Bronchial epithelial cell (primary cell): ENCODE results near the gene CACNG7. TPM values are rescaled to one million over a fixed set of nuclear protein-coding genes. Genes with fewer than 3 reads are reported as not detected.

Experiments used
- DNase-seq: peaks from one replicate; pipeline ENCODE4 v3.0.0-alpha.2; 2010; ENCODE audit warnings: low read depth
- FAIRE-seq: peaks from 2 replicates; lab custom pipeline; 2011; peaks lifted over from hg19 to GRCh38; lab: Jason Lieb, UNC
- H3K27me3 ChIP-seq: 2 replicates; pipeline ENCODE4 v1.5.1; 2011; ENCODE audit warnings: low read length; ENCODE audit not compliant: control insufficient read depth, insufficient read depth
- H3K36me3 ChIP-seq: 2 replicates; pipeline ENCODE4 v1.5.1; 2011; ENCODE audit warnings: low read length; ENCODE audit not compliant: control insufficient read depth, insufficient read depth
- H3K4me3 ChIP-seq: 2 replicates; pipeline ENCODE4 v1.5.1; 2011; ENCODE audit warnings: mild to moderate bottlenecking, low read depth, low read length, control low read depth
- total RNA-seq: library from RNA; depleted of rRNA; stranded (reverse); fragments of >200 nt; gene quantifications from 2 replicates; pipeline ENCODE4 v1.2.1, GENCODE V29; 2014
- TF ChIP-seq, protein P1 (sequence below): IDR thresholded peaks from 2 replicates; pipeline ENCODE4 v1.5.1; 2011; ENCODE audit warnings: mild to moderate bottlenecking, moderate library complexity, low read length, control low read depth, inconsistent platforms; ENCODE audit not compliant: insufficient read depth, severe bottlenecking

The CACNG7 gene
- total RNA-seq, 1 donor from 2014 or later, result not detected

DNA sequence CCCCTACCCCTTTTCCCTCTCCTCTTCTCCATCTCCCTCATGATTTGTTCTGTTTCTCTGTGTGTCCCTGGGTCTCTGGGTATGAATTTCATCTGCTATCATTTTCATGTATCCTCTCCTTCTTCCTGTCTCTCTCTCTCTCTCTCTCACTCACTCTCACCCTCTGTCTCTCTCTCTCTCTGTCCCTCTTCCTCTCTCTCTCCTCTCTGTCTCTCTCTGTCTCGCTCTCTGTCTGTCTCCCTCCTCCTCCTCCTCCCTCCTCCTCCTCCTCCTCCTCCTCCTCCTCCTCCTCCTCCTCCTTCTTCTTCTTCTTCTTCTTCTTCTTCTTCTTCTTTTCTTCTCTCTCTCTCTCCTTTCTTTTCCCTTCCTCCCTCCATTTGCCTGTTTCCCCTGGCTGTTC is 3.3 kb upstream of the CACNG7 start:
- peaks cover 25% of the 10 kb centered on the region for H3K27me3 ChIP-seq
- H3K4me3 ChIP-seq, result no peak overlapping the region
- H3K36me3 ChIP-seq, result no peaks in the 10 kb centered on the region
- FAIRE-seq (no peak), DNase-seq (no peak)
- TF ChIP-seq, protein P1, sequence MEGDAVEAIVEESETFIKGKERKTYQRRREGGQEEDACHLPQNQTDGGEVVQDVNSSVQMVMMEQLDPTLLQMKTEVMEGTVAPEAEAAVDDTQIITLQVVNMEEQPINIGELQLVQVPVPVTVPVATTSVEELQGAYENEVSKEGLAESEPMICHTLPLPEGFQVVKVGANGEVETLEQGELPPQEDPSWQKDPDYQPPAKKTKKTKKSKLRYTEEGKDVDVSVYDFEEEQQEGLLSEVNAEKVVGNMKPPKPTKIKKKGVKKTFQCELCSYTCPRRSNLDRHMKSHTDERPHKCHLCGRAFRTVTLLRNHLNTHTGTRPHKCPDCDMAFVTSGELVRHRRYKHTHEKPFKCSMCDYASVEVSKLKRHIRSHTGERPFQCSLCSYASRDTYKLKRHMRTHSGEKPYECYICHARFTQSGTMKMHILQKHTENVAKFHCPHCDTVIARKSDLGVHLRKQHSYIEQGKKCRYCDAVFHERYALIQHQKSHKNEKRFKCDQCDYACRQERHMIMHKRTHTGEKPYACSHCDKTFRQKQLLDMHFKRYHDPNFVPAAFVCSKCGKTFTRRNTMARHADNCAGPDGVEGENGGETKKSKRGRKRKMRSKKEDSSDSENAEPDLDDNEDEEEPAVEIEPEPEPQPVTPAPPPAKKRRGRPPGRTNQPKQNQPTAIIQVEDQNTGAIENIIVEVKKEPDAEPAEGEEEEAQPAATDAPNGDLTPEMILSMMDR, result no peak

DNA sequence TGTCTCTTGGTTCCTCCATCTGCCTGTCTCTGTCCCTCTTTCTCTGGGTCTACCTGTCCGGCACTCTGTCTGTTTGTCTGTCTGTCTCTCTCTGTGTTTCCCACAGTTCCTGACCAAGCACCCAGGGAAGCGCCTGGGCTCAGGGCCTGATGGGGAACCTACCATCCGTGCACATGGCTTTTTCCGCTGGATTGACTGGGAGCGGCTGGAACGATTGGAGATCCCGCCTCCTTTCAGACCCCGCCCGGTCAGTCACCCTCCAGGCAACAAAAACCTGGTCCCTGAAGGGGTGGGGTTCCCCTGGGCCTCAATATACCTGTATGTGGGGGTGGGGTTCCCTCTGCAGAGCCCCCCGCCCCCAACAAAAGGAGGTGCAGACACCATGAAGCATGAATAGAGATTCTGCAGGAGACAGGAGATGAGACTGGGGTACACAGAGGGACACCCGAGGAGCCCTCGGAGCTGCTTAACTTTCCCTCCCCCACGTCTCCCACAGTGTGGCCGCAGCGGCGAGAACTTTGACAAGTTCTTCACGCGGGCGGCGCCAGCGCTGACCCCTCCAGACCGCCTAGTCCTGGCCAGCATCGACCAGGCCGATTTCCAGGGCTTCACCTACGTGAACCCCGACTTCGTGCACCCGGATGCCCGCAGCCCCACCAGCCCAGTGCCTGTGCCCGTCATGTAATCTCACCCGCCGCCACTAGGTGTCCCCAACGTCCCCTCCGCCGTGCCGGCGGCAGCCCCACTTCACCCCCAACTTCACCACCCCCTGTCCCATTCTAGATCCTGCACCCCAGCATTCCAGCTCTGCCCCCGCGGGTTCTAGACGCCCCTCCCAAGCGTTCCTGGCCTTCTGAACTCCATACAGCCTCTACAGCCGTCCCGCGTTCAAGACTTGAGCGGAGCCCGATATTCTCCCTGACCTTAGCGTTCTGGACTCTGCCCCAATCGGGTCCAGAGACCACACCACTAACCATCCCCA is 2.6 kb upstream of the CACNG7 start:
- Histone ChIP-seq H3K36me3 (no peaks in the 10 kb centered on the region), H3K27me3 (peaks cover 26% of the 10 kb centered on the region), H3K4me3 (no peak overlapping the region)
- TF ChIP-seq, protein P1, result peak; percentile 92
- no peak for DNase-seq
- no peak for FAIRE-seq

DNA sequence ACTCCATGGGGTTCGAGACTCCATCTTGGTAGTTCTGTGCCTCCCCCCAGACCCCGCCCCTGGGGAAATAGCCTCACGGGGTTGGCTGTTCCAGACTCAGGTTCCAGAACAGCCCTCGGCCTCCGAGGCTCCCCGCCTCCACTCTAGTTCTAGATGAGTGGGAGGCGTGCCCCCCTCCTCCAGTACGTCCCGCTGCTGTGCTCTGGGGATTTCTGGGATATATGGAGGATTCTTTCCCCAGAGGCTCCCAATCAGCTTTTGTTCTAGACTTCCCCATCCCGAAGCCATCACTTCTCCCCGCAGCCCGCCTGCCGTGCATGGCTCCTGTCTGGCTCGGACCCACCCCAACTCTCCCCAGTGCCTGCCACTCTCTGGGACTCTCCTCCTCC is 1.9 kb upstream of the CACNG7 start:
- TF ChIP-seq, protein P1, result no peak
- FAIRE-seq (no peak), DNase-seq (no peak)
- Histone ChIP-seq H3K4me3 (no peak overlapping the region), H3K36me3 (no peaks in the 10 kb centered on the region), H3K27me3 (peaks cover 26% of the 10 kb centered on the region)

DNA sequence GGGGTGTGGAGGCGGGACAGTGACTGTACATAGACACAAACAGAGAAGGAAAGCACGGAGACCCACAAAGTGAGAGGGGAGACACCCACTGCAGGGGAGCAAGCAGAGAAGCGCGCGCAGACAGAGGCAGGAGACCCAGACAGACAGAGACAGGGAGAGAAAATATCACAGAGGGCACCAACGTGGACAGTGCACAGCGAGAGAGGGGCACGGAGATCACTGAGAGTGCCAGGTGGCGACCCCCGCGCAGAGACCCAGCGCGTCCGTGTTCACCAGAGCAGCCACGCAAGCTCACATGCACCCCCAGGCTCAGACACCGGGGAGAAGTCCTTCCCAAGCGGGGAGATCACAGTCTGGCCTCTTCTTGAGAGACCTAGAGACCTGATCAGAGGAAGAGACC is 1.4 kb upstream of the CACNG7 start:
- DNase-seq (no peak), FAIRE-seq (no peak)
- no peak overlapping the region for H3K4me3 ChIP-seq
- H3K36me3 ChIP-seq, result no peaks in the 10 kb centered on the region
- TF ChIP-seq, protein P1, result no peak
- peaks cover 28% of the 10 kb centered on the region for H3K27me3 ChIP-seq

DNA sequence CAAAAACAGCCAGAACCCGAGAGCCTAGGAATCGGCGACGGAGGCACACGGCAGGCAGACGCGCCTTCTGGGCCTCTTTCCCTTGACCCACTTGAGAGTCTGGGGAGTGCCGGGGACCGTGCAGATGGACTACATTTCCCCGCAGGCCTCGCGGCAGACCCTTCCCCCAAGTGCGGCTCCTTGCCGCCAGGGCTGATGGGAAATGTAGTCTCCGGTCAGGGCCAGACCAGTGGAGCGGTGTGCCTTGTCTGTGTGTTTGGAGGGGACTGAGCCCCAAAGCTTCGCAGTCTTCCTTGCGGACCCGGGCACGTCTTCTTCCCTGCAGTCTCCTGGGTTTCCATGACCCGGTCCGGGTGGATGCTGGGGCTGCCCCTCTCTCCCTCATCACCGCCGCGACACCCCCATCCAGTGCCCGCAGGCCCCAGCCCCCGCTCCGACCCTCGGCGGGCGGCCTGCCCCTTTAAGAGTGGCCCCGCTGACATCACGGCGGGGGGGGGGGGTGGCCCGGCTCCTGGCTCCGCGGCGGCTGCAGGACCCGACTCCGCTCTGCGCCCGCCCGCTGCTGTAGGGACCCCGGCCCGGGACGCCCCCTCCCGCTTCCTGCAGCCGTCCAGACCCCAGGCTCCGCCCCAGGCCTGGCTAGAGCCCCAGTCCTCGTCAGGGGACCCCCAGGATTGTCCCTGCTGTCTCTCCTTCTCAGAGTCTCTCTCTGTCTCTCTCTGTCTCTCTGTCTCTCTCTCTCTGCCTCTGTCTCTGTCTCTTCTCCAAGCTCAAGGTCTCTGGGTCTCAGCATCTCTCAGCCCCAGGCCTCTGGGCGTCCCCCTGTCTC is 758 bp upstream of the CACNG7 start:
- DNase-seq (peak; percentile 19), FAIRE-seq (no peak)
- Histone ChIP-seq H3K36me3 (no peaks in the 10 kb centered on the region), H3K4me3 (no peak overlapping the region), H3K27me3 (peaks cover 28% of the 10 kb centered on the region)
- TF ChIP-seq, protein P1, result no peak
